Mucosa of descending colon (tissue), 3 donors: Measurements from ENCODE around the gene DDX27. TPM values are rescaled to one million over a fixed set of nuclear protein-coding genes. Genes with fewer than 3 reads are reported as not detected.

ENCODE experiments used
- ATAC-seq: fragments of 200-7000 bp; cut with Tn5 transposase; one replicate; pipeline ENCODE4 v1.9.1; 2020; ENCODE audit warnings: mild to moderate bottlenecking, moderate library complexity
- DNase-seq, 3 donors: peaks; one replicate each; pipeline ENCODE4 v3.0.0-alpha.2; 2020
- H3K36me3 ChIP-seq: fragments of 200-600 bp; one replicate; pipeline ENCODE4 v1.8.0; 2021; ENCODE audit warnings: low read depth, mild to moderate bottlenecking
- H3K4me1 ChIP-seq: fragments of 200-600 bp; one replicate; pipeline ENCODE4 v1.8.0; 2021; ENCODE audit warnings: low read depth, mild to moderate bottlenecking
- H3K4me3 ChIP-seq: fragments of 200-600 bp; one replicate; pipeline ENCODE4 v1.8.0; 2021; ENCODE audit warnings: mild to moderate bottlenecking
- H3K9me3 ChIP-seq: fragments of 200-600 bp; one replicate; pipeline ENCODE4 v1.8.0; 2021; ENCODE audit warnings: mild to moderate bottlenecking
- CTCF ChIP-seq: fragments of 200-600 bp; IDR thresholded peaks from one replicate; pipeline ENCODE4 v1.8.0; 2022; ENCODE audit warnings: antibody characterized with exemption, mild to moderate bottlenecking
- intact Hi-C, 2 donors: fragments of 100-400 bp; cut with DNase I in 1 of 2; cut with micrococcal nuclease in 1 of 2; formaldehyde crosslinking; loops; one replicate each; pipeline versions ENCODE4 v1.11.0 to v1.11.1; 2022; cut with DNase I, micrococcal nuclease
- long read RNA-seq, 2 donors: library from polyadenylated mRNA; unstranded; transcript quantifications; one replicate each; pipeline ENCODE4 v2.0.0, GENCODE V29; 2019 to 2021
- total RNA-seq, 3 donors: library from RNA; stranded (reverse); fragmentation: NEBNext Ultra II Directional in 2 of 3; extraction: Animal tissue kit (Norgen Biotek cat#: 25700) in 2 of 3; gene quantifications; one replicate each; pipeline versions ENCODE4 v1.2.1 to v1.2.4, GENCODE V29; 2021 to 2023
- donor health status: DM: no; HTN: no; CAD: no; lungs with moderate emphysema.
- donor health status: DM: no; HTN: no; CAD: no.
- donor health status: DM: no; HTN: yes; CAD: no.

The DDX27 gene
- total RNA-seq: 10 to 100 TPM; 27.1 to 32.8 (median 32.5) TPM
- long read RNA-seq, donor 1, full-length matches to known transcripts: 66 of 95 reads
- long read RNA-seq, donor 1, partial matches to known transcripts: 19 of 95 reads
- long read RNA-seq, donor 1, other reads (novel, unspliced or antisense): 10 of 95 reads
- long read RNA-seq, donor 2, transcript DDX27-207 (21 exons, 2,693 nt): major isoform, 17 of 54 reads
- long read RNA-seq, donor 2, partial matches to known transcripts: 32 of 54 reads
- long read RNA-seq, donor 2, other reads (novel, unspliced or antisense): 5 of 54 reads

- ATAC-seq: peak; percentile 98
- H3K9me3 ChIP-seq: no peaks in the 10 kb centered on the region
- H3K4me1 ChIP-seq: peaks cover 9% of the 10 kb centered on the region
- H3K4me3 ChIP-seq: peak within 1 kb of the TSS; percentile 74
- intact Hi-C loops: loop anchor here (2.0 to 5.0 kb wide), 2 partner anchors 87 to 91 kb away; no protein-coding TSS in a partner anchor
- no peak for TF ChIP-seq CTCF
- DNase-seq: peak; percentile 98
- H3K36me3 ChIP-seq: peaks cover 19% of the 10 kb centered on the region
These were observed at the start of gene DDX27 for GRCh38 chr20:49219091-49219923. Gene DDX27 (plus strand): TSS chr20:49219416. CDS start chr20:49219449, 33 bp downstream.

GRCh38 chr20:49169547-49169946, 49.7 kb upstream of the DDX27 start:
- H3K9me3 ChIP-seq: no peaks in the 10 kb centered on the region
- intact Hi-C loops: no loop called here
- H3K4me3 ChIP-seq: no peak overlapping the region
- H3K36me3 ChIP-seq: no peaks in the 10 kb centered on the region
- no peak for DNase-seq
- no peak for ATAC-seq
- H3K4me1 ChIP-seq: peaks cover 14% of the 10 kb centered on the region
- TF ChIP-seq CTCF: no peak

GRCh38 chr20:49170714-49171113, 48.5 kb upstream of the DDX27 start:
- no peak overlapping the region for H3K4me3 ChIP-seq
- intact Hi-C loops: no loop called here
- no peak for TF ChIP-seq CTCF
- H3K9me3 ChIP-seq: no peaks in the 10 kb centered on the region
- DNase-seq (no peak), ATAC-seq (no peak)
- H3K36me3 ChIP-seq: no peaks in the 10 kb centered on the region
- H3K4me1 ChIP-seq: peaks cover 14% of the 10 kb centered on the region

- no peak for TF ChIP-seq CTCF
- DNase-seq (no peak), ATAC-seq (no peak)
- no peaks in the 10 kb centered on the region for H3K9me3 ChIP-seq
- H3K4me3 ChIP-seq: no peak overlapping the region
- intact Hi-C loops: no loop called here
- no peaks in the 10 kb centered on the region for H3K36me3 ChIP-seq
- peaks cover 14% of the 10 kb centered on the region for H3K4me1 ChIP-seq
These were observed 47.3 kb upstream of the DDX27 start for GRCh38 chr20:49171909-49172308.

GRCh38 chr20:49172413-49172812, 46.8 kb upstream of the DDX27 start:
- Histone ChIP-seq H3K36me3 (no peaks in the 10 kb centered on the region), H3K9me3 (no peaks in the 10 kb centered on the region), H3K4me1 (peaks cover 11% of the 10 kb centered on the region), H3K4me3 (no peak overlapping the region)
- TF ChIP-seq CTCF: no peak
- no peak for DNase-seq
- no peak for ATAC-seq
- intact Hi-C loops: no loop called here
